HEK293 (cell line): Measurements from ENCODE around the gene FASTK.

Source experiments
- CTCF ChIA-PET: fragments of 350-600 bp; formaldehyde crosslinking; extraction: SDS; loops from one replicate; lab custom pipeline; 2021; ENCODE audit warnings: antibody characterized with exemption; lab: Yijun Ruan, JAX
- POLR2A ChIA-PET: fragments of 300-600 bp; formaldehyde crosslinking; extraction: SDS; loops from one replicate; lab custom pipeline; 2020; ENCODE audit warnings: antibody characterized with exemption, inconsistent platforms; lab: Yijun Ruan, JAX
- H3K27ac ChIP-seq: fragments of 200-500 bp; sonication (Bioruptor generic); 2 replicates; pipeline ENCODE4 v1.5.1; 2014; ENCODE audit warnings: low read depth, low read length, control low read depth, inconsistent platforms; ENCODE audit errors: extremely low read depth
- H3K36me3 ChIP-seq, 2 experiments: fragments of 200-500 bp in 1 of 2; sonication (Bioruptor generic) in 1 of 2; 1 replicate in 1 of 2; 2 replicates in 1 of 2; pipeline ENCODE4 v1.5.1; 2014 to 2017; ENCODE audit warnings: inconsistent platforms in 2 of 2, low read length in 2 of 2; ENCODE audit not compliant: control insufficient read depth in 2 of 2, insufficient read depth in 1 of 2
- H3K4me1 ChIP-seq: fragments of 200-500 bp; sonication (Bioruptor generic); 2 replicates; pipeline ENCODE4 v1.5.1; 2014; ENCODE audit warnings: mild to moderate bottlenecking, low read length, inconsistent platforms; ENCODE audit not compliant: control insufficient read depth, insufficient read depth
- H3K4me3 ChIP-seq: 2 replicates; pipeline ENCODE4 v1.5.1; 2011; ENCODE audit warnings: low read depth, mild to moderate bottlenecking, control low read depth, low read length, moderate library complexity
- H3K9me3 ChIP-seq: fragments of 200-500 bp; sonication (Bioruptor generic); 2 replicates; pipeline ENCODE4 v1.5.1; 2014; ENCODE audit warnings: low read depth, low read length, inconsistent platforms; ENCODE audit not compliant: control insufficient read depth, insufficient read depth
- KLF17 ChIP-seq: fragments of 450-650 bp; formaldehyde crosslinking; IDR thresholded peaks from 2 replicates; pipeline ENCODE4 v1.5.1; 2016; ENCODE audit warnings: missing biosample characterization, missing genetic modification characterization
- PRDM6 ChIP-seq: fragments of 450-650 bp; formaldehyde crosslinking; IDR thresholded peaks from 2 replicates; pipeline ENCODE4 v1.5.1; 2017; ENCODE audit warnings: missing biosample characterization, missing genetic modification characterization
- REST ChIP-seq: fragments of 450-650 bp; formaldehyde crosslinking; IDR thresholded peaks from 2 replicates; pipeline ENCODE4 v1.5.1; 2016; ENCODE audit warnings: missing biosample characterization, missing genetic modification characterization
- TRIM28 ChIP-seq: IDR thresholded peaks from 2 replicates; pipeline ENCODE4 v1.6.1; 2011; ENCODE audit warnings: low read length, control low read depth, borderline replicate concordance
- ZBTB49 ChIP-seq: fragments of 450-650 bp; formaldehyde crosslinking; IDR thresholded peaks from 2 replicates; pipeline ENCODE4 v1.5.1; 2016; ENCODE audit warnings: missing biosample characterization, missing genetic modification characterization, low read depth
- ZBTB6 ChIP-seq: fragments of 450-650 bp; formaldehyde crosslinking; IDR thresholded peaks from 2 replicates; pipeline ENCODE4 v1.5.1; 2017; ENCODE audit warnings: missing biosample characterization, missing genetic modification characterization
- ZBTB8A ChIP-seq: fragments of 450-650 bp; formaldehyde crosslinking; IDR thresholded peaks from 2 replicates; pipeline ENCODE4 v1.5.1; 2016; ENCODE audit warnings: missing biosample characterization, missing genetic modification characterization
- ZEB2 ChIP-seq: fragments of 450-650 bp; formaldehyde crosslinking; IDR thresholded peaks from 2 replicates; pipeline ENCODE4 v1.5.1; 2016; ENCODE audit warnings: missing biosample characterization, missing genetic modification characterization
- ZFP41 ChIP-seq: fragments of 450-650 bp; formaldehyde crosslinking; IDR thresholded peaks from 2 replicates; pipeline ENCODE4 v1.5.1; 2016; ENCODE audit warnings: missing biosample characterization, missing genetic modification characterization, borderline replicate concordance
- ZFP69B ChIP-seq: fragments of 450-650 bp; formaldehyde crosslinking; IDR thresholded peaks from 2 replicates; pipeline ENCODE4 v1.5.1; 2016; ENCODE audit warnings: missing biosample characterization, missing genetic modification characterization
- ZNF202 ChIP-seq: fragments of 450-650 bp; formaldehyde crosslinking; IDR thresholded peaks from 2 replicates; pipeline ENCODE4 v1.5.1; 2016; ENCODE audit warnings: missing biosample characterization, missing genetic modification characterization, borderline replicate concordance
- ZNF221 ChIP-seq: fragments of 450-650 bp; formaldehyde crosslinking; IDR thresholded peaks from 2 replicates; pipeline ENCODE4 v1.5.1; 2017; ENCODE audit warnings: missing biosample characterization, missing genetic modification characterization, borderline replicate concordance
- ZNF366 ChIP-seq: fragments of 450-650 bp; formaldehyde crosslinking; conservative IDR thresholded peaks from 2 replicates; pipeline ENCODE4 v1.5.1; 2016; ENCODE audit warnings: missing biosample characterization, missing genetic modification characterization
- ZNF48 ChIP-seq: fragments of 450-650 bp; formaldehyde crosslinking; IDR thresholded peaks from 2 replicates; pipeline ENCODE4 v1.5.1; 2016; ENCODE audit warnings: missing biosample characterization, missing genetic modification characterization
- ZNF529 ChIP-seq: fragments of 450-650 bp; formaldehyde crosslinking; IDR thresholded peaks from 2 replicates; pipeline ENCODE4 v1.5.1; 2017; ENCODE audit warnings: missing genetic modification characterization, missing biosample characterization; ENCODE audit not compliant: insufficient replicate concordance
- ZNF549 ChIP-seq: fragments of 450-650 bp; IDR thresholded peaks from 2 replicates; pipeline ENCODE4 v1.5.1; 2018; ENCODE audit warnings: missing biosample characterization, missing genetic modification characterization, mild to moderate bottlenecking, inconsistent platforms, moderate library complexity
- ZNF596 ChIP-seq: fragments of 450-650 bp; IDR thresholded peaks from 2 replicates; pipeline ENCODE4 v1.5.0; 2018; ENCODE audit warnings: missing biosample characterization, mild to moderate bottlenecking, missing genetic modification characterization, moderate library complexity
- ZNF645 ChIP-seq: fragments of 450-650 bp; formaldehyde crosslinking; IDR thresholded peaks from 2 replicates; pipeline ENCODE4; 2016; ENCODE audit warnings: missing biosample characterization, missing genetic modification characterization

Gene FASTK

GRCh38 chr7:151091003-151091402, 10.4 kb upstream of the FASTK start:
- Histone ChIP-seq H3K4me3 (no peak overlapping the region), H3K9me3 (no peaks in the 10 kb centered on the region), H3K27ac (no peak overlapping the region), H3K36me3 (peaks cover 0 to 49% of the 10 kb centered on the region in 2 experiments; a peak in 1 of 3 replicates), H3K4me1 (peaks cover 4% of the 10 kb centered on the region; the same call in 1 of the 2 replicates)
- TF ChIP-seq ZFP41: no peak
- TF ChIP-seq ZNF221 (tag by site-specific recombination): no peak
- no peak for TF ChIP-seq ZBTB49 (tag by site-specific recombination)
- TF ChIP-seq ZNF645 (tag by site-specific recombination): no peak
- no peak for TF ChIP-seq KLF17 (tag by site-specific recombination)
- no peak for TF ChIP-seq ZBTB8A (tag by site-specific recombination)
- no peak for TF ChIP-seq ZEB2
- no peak for TF ChIP-seq ZNF48 (tag by site-specific recombination)
- TF ChIP-seq PRDM6 (tag by site-specific recombination): no peak
- TF ChIP-seq ZNF596 (tag by site-specific recombination): no peak
- TF ChIP-seq ZBTB6 (tag by site-specific recombination): no peak
- no peak for TF ChIP-seq ZNF549 (tag by site-specific recombination)
- TF ChIP-seq REST: no peak
- no peak for TF ChIP-seq ZNF366 (tag by site-specific recombination)
- TF ChIP-seq TRIM28: no peak
- no peak for TF ChIP-seq ZNF202
- TF ChIP-seq ZFP69B (tag by site-specific recombination): no peak
- no peak for TF ChIP-seq ZNF529 (tag by site-specific recombination)
- CTCF ChIA-PET: interaction anchor here (0.9 to 4.9 kb wide), 5 partner anchors 8 to 78 kb away, joined by 3 to 43 read pairs (median 3); no protein-coding TSS in a partner anchor
- POLR2A ChIA-PET: no interaction called here
